ENCODE results near the gene CST6. TPM values are rescaled to one million over a fixed set of nuclear protein-coding genes. Genes with fewer than 3 reads are reported as not detected.

CST6 gene
- total and polyA plus RNA-seq, 11 donors = 0.87 to 8.3 (median 2.8) TPM; not detected in 6

DNA sequence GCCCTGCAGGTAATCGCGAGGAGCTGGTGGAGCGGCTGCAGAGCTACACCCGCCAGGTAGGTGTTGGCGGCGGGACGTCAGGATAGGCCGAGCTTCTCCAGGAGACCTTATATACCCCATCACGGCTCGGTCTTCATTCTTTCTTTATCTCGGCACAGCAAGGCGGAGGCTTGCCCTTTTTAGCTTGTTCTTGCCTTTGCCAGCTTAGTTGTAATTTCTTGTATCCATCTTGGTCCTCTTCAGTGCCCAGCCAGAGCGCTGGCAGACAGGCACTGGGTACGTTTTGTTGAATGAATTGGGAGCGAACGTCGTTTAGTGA is 40.8 kb downstream of the CST6 start:
- Histone ChIP-seq H3K27me3 (peaks cover 0 to 16% (median 4%) of the 10 kb centered on the region in 9 donors), H3K4me1 (peaks cover 0 to 35% (median 23%) of the 10 kb centered on the region in 12 donors), H3K9me3 (no peaks in the 10 kb centered on the region), H3K27ac (peak overlapping the region in 11 of 12 donors; percentile 71 to 96 (median 93)), H3K36me3 (peaks cover 3 to 45% (median 38%) of the 10 kb centered on the region in 9 donors), H3K4me3 (peak overlapping the region; percentile 51 to 100 (median 87))
- intact Hi-C loops (cut with DNase I) = loop anchor here in 3 of 10 donors (1.0 to 5.0 kb wide), 3 partner anchors 16 to 390 kb away; partner anchors contain the start of gene RELA (in 1 of the 3)
- no peak for TF ChIP-seq POLR2A (IDR thresholded peaks at IDR 0.05)
- TF ChIP-seq, protein P1, sequence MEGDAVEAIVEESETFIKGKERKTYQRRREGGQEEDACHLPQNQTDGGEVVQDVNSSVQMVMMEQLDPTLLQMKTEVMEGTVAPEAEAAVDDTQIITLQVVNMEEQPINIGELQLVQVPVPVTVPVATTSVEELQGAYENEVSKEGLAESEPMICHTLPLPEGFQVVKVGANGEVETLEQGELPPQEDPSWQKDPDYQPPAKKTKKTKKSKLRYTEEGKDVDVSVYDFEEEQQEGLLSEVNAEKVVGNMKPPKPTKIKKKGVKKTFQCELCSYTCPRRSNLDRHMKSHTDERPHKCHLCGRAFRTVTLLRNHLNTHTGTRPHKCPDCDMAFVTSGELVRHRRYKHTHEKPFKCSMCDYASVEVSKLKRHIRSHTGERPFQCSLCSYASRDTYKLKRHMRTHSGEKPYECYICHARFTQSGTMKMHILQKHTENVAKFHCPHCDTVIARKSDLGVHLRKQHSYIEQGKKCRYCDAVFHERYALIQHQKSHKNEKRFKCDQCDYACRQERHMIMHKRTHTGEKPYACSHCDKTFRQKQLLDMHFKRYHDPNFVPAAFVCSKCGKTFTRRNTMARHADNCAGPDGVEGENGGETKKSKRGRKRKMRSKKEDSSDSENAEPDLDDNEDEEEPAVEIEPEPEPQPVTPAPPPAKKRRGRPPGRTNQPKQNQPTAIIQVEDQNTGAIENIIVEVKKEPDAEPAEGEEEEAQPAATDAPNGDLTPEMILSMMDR (IDR thresholded peaks at IDR 0.05) = no peak
- 0 to 3% (median 2%) methylated on average over 14 to 17 of the region's 17 CpGs for WGBS, 4 donors
- no peak for DNase-seq
- no peak for ATAC-seq

DNA sequence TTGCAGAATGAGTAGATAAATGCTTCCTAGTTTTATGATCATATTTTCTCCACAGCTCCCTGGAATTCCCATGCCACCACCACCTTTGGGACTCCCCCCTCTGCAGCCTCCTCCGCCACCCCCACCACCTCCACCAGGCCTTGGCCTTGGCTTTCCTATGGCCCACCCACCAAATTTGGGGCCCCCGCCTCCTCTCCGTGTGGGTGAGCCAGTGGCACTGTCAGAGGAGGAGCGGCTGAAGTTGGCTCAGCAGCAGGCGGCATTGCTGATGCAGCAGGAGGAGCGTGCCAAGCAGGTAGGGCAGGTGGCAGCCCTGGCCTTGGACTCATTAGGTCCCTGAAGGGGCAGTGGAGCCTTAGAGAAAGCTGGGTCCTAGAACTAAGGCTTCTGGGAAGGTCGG is 43.2 kb downstream of the CST6 start:
- Histone ChIP-seq H3K4me1 (peaks cover 0 to 30% (median 18%) of the 10 kb centered on the region in 12 donors), H3K27ac (no peak overlapping the region), H3K27me3 (no peaks in the 10 kb centered on the region), H3K36me3 (peaks cover 3 to 69% (median 62%) of the 10 kb centered on the region in 9 donors), H3K4me3 (no peak overlapping the region), H3K9me3 (no peaks in the 10 kb centered on the region)
- ATAC-seq (no peak), DNase-seq (no peak)
- 92 to 97% (median 96%) methylated on average over 7 of the region's 7 CpGs for WGBS, 4 donors
- intact Hi-C loops (cut with DNase I) = no loop called here
- TF ChIP-seq, protein P1 (IDR thresholded peaks at IDR 0.05) = no peak
- no peak for TF ChIP-seq POLR2A (IDR thresholded peaks at IDR 0.05)

DNA sequence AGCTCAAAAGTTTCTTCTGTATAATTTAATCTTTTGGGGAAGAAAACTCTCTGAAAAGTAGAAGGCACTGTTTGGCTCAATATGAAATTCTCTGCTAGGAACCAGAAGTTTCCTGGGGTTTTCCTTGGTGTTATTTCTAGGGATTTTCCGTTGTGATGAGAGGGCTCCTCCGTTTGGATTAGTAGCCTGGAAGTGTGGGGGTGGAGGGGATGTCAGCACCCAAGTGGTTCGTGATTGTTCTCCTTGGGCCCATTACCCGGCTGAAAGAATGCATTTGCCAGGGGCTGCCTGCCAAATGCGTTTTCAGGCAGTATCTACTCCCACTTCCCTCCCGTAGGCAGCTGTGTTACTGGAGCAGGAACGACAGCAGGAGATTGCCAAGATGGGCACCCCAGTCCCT is 44.7 kb downstream of the CST6 start:
- 43 to 54% (median 46%) methylated on average over 7 of the region's 7 CpGs for WGBS, 4 donors

DNA sequence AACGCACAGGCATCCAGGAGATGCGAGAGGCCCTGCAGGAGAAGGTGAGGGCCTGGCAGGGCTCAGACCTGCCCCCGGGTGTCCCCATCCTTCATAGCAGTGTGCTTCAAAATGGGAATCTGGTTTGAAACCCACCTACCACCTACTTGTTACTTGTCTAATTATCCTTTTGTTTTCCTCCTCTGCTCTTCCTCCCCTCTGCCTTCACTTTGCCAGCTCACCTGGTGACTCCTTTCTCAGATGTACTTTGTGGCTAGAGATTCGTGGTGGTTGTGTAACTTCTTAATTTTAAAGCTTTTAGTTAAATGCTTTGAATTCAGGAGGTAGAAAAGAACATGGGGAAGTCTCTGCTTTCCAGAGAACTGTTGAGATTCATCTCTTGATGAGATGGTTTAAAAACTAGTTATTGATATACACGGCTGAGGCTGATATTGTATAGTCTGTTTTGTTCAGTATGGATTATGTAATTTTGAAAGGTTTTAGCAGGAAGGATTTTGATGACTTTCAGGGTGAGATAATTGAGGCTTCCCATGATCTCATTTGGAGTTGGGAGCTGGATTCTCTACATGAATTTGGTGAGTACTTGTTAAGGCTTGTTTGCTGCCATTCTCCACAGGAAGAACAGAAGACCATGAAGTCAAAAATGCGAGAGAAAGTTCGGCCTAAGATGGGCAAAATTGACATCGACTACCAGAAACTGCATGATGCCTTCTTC is 48.3 kb downstream of the CST6 start:
- Histone ChIP-seq H3K4me1 (peaks cover 0 to 3% (median 0%) of the 10 kb centered on the region in 12 donors), H3K27me3 (no peaks in the 10 kb centered on the region), H3K9me3 (no peaks in the 10 kb centered on the region), H3K36me3 (peaks cover 0 to 100% (median 100%) of the 10 kb centered on the region in 9 donors), H3K27ac (no peak overlapping the region), H3K4me3 (no peak overlapping the region)
- TF ChIP-seq POLR2A (IDR thresholded peaks at IDR 0.05) = no peak
- TF ChIP-seq, protein P1 (IDR thresholded peaks at IDR 0.05) = no peak
- DNase-seq (no peak), ATAC-seq (no peak)
- WGBS, 4 donors = 73 to 80% (median 75%) methylated on average over 8 of the region's 8 CpGs
- intact Hi-C loops (cut with DNase I) = no loop called here

More for the DNA sequence above, 44.7 kb downstream of the CST6 start:
- DNase-seq (no peak), ATAC-seq (no peak)
- peaks cover 0 to 23% (median 13%) of the 10 kb centered on the region in 12 donors for H3K4me1 ChIP-seq
- H3K27ac ChIP-seq = no peak overlapping the region
- TF ChIP-seq POLR2A (IDR thresholded peaks at IDR 0.05) = no peak
- TF ChIP-seq, protein P1 (IDR thresholded peaks at IDR 0.05) = no peak
- intact Hi-C loops (cut with DNase I) = no loop called here
- no peak overlapping the region for H3K4me3 ChIP-seq
- H3K9me3 ChIP-seq = no peaks in the 10 kb centered on the region
- H3K36me3 ChIP-seq = peaks cover 3 to 84% (median 77%) of the 10 kb centered on the region in 9 donors
- no peaks in the 10 kb centered on the region for H3K27me3 ChIP-seq
